ENCODE data around the gene CRTC1. TPM values are rescaled to one million over a fixed set of nuclear protein-coding genes. Genes with fewer than 3 reads are reported as not detected.

CRTC1 gene
- polyA plus RNA-seq, 1 donor = 16.7 TPM

DNA sequence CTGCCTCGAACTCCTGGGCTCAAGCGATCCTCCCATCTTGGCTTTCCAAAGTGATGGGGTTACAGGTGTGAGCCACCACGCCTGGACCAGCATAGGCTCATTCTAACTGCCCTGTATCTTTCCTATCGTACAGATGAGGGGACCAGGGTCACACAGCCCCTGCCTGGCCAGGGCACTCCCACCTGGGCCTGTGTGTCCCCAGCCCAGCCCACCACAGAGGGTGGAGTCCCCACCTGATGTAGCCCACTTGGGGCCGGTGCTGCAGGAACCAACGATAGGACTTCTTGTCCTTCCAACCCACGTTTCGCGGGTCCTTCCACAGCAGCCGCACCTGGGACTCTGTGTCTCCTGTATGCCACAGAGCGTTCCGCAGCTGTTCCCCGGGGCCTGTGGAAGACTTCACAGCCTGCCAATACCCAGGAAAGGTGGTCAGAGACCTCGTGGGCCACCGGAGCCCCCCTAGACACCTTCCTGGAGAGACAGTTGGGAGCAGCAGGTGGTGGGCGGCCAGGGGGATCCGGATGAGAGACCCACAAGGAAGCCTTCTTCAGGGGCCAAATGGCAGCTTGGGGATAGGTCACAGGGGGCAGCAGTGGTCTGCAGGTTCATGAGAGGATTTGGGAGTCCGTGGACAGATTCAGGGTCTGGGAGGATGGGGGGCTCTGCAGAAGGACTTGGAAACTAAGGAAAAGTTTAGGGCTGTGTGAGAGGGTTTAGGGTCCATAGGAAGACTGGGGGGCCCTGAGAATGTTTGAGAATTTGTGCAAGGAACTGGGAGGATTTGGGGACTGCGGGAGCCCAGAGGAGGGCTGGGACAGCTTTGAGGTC is 100.7 kb downstream of the CRTC1 start:
- no peak for DNase-seq

DNA sequence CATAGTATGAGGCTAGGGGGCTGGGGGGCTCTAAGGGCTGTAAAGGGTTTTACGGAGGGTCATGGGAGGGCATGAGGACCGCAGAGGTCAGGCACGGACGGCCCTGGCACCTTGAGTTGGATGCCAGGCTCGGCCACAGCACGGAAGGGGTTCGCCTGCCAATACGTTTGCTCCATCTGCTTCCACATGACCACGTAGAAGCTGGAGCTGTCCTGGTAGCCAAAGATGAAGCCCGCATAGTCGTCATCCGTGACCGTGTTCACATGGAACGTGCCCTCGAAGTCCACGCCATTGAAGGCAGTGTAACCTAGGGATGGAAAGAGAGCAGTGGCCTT is 101.3 kb downstream of the CRTC1 start:
- no peak for DNase-seq

DNA sequence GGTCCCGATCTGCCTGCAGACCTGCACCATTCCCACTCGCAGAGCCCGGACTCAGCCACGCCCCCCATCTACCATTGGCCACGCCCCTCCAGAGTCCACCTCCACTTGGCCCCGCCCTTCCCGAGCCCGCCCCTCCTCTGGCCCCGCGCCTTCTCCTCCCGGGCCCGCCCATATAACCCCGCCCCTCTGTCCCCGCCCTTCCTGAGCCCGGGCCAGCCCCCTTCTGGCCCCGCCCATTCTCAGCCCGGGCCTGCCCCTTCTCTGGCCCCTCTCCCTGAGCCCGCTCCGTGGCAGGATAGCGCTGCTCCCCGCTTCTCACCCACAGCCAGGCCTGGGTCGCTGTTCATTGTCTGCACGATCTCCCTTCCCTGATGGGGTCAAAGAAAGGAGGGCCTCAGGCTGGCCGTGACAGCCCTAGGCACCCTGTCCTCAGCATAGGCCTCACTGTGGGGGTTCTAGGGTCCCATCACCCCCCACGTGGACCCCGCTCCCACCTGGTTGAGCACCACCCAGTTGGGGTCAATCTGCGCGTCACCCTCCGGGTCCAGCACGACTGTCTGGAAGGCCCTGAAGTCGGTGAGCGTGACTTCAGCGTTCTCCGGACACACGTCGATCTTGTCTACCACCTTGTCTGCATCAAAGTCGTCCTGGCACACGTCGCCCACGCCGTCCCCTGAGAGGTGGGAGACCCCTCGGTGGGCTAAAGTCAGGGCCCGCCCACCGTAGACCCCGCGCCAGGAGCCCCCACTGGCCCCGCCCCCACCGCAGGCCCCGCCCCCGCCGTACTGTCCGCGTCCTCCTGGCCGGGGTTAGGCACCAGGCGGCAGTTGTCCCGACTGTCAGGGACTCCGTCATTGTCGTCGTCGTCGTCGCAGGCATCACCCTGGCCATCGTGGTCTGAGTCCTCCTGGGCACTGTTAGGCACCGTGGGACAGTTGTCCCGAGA is 102.0 kb downstream of the CRTC1 start:
- DNase-seq = peak; percentile 59

DNA sequence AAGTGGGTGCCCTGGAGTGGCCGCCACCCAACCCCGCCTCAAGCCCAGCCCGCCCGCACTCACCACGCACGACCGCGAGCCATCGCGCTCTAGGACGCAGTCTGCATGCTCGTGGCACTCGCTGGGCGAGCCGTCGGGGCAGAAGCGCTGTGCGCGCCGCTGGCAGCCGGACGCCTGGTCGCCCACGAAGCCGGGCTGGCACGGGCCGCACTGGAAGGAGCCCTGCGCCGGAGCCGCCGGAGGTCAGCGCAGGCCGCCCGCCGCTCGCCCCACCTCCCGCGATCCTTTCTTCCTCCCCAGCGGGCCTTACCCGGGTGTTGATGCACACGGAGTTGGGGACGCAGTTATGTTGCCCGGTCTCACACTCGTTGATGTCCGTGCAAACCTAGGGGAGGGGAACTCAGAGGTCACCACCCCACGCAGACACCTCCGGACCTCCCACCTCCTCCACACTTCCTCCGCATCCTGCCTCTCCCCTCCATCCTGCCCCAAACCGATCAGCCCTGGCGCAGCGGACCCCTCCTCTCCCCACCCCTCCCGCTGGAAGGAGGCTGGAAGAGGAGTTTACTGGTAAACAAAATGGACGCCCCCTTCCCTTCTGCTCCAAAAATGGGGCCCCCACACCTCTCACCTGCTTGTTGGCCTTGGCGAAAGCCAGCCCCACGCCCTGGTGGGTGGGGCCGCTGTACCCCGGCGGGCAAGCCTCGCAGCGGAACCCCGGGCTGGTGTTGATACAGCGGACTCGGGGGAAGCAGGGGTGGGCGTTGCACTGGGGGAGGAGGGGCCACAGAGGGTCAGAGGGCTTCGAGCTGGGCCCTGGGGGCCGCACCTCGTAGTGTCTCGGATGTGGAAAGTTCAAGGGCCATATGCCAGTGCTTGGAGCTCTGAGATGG is 105.3 kb downstream of the CRTC1 start:
- no peak for DNase-seq

DNA sequence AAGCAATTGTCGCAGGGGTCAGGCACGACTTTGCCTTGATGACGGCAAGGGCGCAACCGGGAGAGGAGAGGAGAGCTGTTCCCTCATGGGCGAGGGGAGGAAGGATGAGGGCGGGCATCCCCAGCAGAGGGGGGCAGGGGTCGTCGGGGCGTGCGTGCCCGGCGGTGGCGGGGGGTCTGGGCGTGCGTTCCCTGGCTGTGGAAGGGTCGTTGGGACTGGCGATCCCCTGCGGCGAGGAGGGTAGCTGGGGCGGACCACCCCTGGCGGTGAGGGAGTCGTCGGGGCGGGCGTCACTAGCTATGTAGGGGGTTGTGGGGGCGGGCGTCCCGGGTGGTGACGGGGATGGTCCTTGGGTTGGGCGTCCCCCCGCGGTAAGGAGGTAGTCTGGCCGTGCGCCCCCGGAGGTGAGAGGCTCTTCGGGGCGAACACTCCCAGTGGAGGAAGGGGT is 106.0 kb downstream of the CRTC1 start:
- no peak for DNase-seq

DNA sequence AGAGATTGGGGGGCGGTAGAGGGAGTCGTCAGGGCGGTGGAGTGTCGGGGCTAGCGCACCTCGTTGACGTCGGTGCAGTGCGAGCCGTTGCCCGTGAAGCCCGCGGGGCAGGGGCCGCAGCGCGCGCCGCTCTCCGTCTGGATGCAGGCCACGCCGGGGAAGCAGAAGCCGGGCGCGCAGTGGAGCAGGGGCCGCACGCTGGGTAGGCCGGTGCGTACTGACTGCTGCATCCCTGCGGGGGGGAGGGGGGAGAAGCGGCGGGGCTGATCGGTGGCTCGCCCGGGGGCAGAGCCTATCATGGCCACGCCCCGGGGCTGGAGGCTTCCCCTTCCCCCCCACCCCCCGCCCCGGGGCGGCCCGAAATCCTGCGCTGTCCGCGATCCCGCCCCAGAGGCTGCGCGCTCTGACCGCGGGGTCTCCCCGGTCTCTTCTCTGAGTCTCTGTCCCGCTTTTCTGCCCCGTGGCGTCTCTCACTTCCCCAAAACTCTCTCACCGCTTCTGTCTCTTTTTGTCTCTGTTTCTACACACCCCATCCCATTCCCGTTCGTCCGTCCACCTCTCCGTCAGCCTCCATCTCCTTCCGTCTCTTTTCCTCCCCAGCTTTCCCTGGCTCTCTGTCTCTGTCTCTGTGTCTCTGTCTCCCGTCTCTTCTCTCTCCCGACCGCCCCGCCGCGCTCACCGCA is 106.5 kb downstream of the CRTC1 start:
- no peak for DNase-seq

DNA sequence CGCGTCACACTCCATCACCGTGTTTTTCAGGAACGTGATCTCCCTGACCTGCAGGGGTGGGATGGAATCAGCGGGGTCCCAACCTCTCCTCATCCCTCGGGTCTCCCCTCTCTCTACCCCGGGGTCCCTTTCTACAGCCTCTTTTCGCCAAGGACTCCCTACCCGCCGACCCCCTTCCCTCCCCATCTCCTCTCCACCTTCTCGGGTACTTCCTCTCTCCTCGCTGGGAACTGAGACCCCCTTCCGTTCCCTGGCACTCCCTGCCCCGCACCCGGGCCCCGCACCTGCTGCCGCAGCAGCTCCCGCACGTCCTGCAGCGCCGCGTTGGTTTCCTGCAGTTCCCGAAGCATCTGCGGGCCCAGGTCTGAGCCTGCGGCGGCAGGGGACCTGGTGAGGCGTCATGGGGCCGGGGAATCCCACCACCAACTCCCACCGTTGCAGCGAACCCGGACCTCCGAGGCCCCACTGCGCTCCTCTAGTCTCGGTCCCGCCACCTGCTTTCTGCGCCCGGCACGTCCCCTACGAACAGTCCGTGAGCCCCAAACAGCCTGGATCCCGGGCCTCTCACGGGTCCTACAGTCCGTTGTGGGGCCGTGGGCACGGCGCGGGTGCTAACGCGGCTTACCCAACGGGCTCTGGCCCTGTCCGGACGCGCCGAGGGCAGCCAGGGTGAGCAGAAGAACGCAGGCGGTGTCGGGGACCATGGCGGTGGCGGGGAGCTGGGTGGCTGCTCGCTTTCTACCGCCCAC is 107.3 kb downstream of the CRTC1 start, which contains the start of gene COMP:
Gene COMP, minus strand, starts transcription at position 740 of the 749 bp plus-strand sequence. Its CDS starts 36 bp downstream, at position 704.
- no peak for DNase-seq

DNA sequence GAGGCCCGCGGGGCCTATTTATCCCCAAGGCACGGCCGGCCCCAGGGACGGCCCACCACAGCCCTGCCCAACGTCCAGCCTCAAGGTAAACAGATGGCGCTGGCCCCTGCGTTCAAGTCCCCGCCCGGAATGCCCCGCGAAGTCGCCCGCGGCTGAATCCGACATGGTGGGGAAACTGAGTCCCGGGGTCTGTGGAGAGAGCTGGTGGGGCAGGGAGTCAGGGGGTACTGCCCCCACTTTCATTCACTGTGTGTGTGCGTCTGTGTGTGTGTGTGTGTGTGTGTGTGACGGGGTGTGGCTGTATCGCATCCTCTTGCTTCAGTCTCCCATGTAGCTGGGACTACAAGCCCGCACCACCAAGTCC is 107.8 kb downstream of the CRTC1 start:
- no peak for DNase-seq

DNA sequence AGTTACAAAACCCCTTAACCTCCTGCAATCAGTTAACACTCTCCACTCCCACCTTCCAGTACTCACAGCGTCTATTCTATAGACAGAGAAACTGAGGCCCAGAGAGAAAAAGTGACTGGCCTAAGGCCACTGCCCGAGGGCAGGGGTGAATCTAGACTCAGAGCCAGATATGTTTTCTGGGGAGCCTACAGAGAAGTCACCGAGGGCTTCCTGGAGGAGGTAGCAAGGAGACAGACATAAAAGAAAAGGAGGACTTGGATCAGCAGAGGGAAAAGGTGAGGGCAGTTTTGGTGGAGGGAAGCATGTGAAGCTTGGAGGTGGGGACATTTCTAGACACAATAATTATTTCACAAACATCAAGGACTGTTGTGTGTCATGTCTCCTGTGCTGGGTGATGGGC is 109.2 kb downstream of the CRTC1 start:
- DNase-seq = no peak

DNA sequence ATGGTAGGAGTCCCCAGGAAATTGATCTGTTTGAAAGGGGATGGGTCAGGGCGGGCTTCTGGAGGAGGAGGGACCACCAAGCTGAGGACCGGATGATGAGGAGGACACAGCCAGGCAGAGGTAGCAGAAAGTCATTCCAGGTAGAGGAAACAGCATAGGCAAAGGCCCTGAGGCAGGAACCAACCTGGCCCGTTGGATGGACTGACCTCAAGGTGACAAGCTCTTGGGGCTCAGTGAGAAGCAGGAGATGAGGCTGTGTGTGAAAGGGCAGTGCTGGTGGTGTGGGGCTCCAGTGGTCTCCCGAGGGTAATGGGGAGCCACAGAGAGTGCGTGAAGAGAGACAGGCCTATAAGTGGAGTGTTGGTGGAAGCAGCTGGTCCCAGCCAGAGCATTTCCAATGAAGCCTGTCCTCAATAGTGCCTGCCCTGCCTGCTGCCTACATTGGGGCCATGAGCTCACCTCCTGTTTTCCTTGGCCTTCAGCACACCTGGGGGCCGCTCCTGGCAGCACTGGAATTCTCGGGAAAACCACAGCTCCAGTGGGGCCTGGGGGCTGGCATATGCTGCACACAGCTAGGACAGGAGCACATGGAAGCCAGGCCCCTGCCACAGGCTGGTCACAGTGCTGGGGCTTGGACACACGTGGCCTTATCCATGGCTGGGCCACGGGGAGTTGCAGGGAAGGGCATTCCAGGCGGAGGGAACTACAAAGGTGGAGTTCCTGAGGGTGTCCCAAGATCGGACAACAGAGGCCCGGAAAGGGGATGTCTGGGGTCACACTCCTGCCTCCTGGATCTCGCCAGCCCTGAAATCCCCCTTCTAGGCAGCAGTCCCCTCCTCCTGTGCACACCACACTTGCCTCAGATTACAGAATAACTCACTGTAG is 109.9 kb downstream of the CRTC1 start:
- DNase-seq = no peak

DNA sequence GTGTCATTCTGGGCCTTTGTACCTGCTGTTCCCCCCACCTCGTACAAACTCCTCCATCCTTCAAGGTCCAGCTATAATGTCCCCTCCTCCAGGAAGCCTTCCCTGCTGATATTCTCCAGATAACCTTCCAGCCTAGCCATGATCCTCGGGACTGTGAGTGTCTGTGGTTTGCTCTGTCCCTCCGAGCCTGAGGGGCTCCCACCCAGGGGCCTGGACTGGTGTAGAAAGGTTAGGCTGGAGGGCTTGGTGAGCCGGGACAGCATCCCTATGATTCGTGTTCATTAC is 110.5 kb downstream of the CRTC1 start:
- no peak for DNase-seq

DNA sequence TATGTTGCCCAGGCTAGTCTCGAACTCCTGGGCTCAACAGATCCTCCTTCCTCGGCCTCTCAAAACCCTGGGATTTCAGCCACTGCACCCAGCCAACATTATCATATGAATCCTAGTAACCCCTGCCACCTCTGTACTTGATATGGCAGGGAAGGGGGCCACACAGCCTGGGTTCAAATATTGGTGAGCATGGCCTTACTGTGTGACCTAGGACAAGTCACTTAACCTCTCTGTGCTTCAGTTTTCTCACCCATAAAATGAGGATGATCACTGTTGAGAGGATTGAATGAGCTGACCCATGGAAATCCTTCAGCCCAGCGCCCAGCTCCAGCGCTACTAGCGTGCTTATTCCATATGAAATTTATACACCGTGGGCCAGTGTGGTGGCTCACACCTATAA is 111.2 kb downstream of the CRTC1 start:
- no peak for DNase-seq

DNA sequence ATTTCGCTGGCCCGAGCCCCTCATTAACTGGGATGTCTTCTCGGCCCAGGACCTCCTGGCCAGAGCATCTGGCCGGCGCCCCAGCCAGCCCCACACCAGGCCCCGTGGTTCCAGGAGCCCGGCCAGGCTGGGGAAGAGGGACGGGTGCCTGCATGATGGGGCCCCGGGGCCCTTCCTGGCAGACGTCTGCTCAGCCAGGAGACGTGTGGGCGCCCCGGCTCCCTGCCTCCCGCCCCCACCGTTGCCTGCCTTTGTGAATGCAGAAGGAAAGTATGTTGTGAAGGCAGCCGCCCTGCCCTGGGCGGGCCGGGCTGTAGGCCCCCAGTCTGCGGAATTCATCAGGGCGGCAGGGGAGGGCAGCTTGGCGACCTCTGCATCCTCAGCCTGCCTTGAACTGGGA is 112.1 kb downstream of the CRTC1 start:
- DNase-seq = no peak

DNA sequence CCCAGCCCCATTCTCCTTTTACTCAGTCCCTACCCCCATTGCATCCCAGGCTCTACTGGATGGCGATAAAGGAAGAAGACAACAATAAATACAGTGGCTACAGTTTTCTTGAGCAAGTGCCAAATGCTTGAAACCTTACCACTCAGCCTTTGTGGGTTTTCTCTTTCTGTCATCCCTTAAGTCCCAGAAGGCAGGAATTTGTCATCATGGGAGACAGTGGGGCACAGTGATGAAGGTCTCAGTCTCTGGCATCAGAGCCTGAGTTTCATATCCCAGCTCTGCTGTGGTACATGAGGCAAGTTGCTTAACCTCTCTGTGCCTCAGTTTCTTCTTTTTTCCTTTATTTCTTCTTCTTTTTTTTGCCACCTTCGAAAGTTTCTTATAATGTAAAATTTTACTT is 112.8 kb downstream of the CRTC1 start:
- DNase-seq = no peak

DNA sequence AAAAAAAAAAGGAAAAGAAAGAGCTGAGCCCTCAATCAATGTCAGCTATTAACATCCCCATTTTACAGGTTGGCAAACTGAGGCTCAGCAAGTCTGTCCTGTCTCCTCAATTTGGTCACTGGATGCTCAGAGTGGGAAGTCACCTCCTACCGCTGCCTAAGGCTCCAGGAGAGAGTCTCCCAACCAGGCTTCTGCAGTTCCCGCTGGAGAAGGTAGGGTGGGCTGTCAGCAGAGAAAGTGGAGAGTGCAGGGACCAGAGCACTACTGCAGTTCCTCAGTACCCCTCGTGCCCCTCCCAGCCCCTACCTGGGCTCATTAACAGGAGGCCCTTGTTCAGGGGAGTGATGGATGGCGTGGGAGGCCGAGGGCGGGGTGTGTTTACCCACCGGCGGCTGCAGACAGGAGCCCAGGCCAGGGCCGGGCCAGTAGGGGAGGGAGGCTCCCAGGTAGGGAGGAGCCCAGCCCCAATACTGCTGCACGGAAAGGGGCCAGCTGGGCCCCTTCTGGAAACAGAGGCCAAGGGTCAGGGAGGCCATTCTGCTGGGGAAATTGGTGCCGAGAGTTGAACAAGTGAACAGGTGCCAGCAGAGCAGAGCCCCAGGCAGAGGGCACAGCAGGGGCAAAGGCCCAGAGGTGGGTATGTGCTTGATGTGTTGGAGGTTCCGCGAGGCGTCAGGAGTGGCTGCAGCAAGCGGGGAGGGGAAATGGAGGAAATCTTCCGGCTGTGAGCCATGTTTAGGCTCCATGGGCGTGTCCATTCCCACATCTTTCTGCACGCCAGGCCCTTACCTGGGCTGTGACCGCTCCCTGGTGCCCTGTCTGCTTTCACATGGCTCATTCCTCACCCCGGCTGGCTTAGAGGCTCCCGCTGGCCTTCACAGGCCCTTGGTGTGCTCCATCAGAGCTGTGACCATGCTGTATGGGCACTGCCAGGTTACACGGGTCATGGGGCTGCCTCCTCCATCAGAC is 115.2 kb downstream of the CRTC1 start:
- DNase-seq = no peak

DNA sequence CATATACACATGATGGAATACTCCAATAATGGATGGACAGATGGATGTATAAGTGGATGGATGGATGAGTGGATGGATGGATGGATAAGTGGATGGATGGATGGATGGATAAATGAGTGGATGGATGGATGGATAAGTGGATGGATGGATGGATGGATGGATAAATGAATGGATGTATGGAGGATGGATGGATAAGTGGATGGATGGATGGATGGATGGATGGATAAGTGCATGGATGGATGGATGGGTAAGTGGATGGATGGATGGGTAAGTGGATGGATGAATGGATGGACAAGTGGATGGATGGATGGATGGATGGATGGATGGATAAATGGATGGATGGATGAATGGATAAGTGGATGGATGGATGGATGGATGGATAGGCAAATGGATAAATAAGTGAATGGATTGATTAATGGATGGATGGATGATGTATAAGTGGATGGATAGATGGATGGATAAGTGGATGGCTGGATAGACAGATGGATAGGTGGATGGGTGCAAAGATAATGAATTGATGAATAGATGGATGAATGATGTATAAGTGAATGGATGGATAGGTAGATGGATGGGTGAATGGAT is 116.0 kb downstream of the CRTC1 start:
- DNase-seq = no peak

DNA sequence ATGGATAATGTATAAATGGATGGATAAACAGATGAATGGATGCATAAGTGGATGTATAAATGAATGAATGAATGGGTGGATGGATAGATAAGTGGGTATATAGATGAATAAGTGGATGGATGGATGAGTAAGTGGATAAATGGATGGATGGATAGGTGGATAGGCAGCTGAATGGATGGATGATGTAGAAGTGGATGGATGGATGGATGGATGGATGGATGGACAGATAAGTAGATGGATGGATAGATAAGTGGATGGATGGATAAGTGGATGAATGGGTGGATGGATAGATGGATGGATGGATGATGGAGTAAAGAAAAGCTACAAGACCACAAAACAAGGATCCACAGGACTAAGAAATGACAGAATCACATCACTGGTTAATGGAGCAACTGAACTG is 116.6 kb downstream of the CRTC1 start:
- DNase-seq = no peak

DNA sequence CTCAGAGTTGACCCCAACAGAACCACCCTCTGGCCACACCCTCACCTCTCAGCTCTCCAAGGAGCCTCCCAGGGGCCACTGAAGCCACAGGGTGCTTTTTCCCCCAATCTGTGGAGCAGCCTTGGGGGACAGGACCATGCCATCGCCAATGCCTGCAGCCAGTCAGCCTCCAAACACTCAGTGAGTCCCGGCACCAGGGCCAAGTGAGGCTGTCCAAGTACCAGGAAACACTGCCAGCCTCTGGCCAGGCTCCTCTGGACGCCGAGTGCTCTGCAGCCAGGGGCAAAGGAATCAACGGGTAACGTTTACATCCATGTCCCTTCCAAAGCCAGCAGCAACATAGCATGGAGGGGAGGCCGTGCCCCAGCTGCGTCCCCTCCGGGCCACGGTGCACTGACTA is 117.2 kb downstream of the CRTC1 start:
- DNase-seq = no peak

All from left kidney (tissue), 2 donors.